ENCODE measurements around the gene EXTL2. TPM values are rescaled to one million over a fixed set of nuclear protein-coding genes. Genes with fewer than 3 reads are reported as not detected.

EXTL2 gene
- total RNA-seq, 1 donor from 2014 or later: 31.5 TPM

DNA sequence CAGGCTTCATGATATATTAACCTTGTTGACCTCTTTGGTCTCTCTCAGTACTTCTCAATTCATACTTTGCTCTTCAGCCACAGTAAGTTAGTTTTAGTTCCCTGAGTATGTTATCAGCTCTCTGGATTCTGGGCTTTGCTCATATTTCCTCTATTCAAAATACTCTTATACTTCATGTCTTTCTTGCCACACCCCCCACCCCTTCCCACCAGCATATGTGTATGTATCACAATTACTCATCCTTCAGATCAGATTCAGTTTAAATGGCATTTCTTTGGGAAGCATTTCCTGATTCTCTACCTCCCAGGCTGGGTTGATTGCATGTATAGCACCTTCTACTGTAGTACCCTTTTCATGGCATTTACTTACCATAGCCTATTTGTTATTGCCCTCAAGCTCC, 29.6 kb upstream of the EXTL2 start:
- no peaks in the 10 kb centered on the region for H3K4me1 Mint-ChIP-seq (ENCODE audit: unreplicated experiment)
- no peaks in the 10 kb centered on the region for H3K9me3 Mint-ChIP-seq (ENCODE audit: unreplicated experiment)
- DNase-seq (ENCODE audit: low spot score): no peak
- TF ChIP-seq, protein P1, sequence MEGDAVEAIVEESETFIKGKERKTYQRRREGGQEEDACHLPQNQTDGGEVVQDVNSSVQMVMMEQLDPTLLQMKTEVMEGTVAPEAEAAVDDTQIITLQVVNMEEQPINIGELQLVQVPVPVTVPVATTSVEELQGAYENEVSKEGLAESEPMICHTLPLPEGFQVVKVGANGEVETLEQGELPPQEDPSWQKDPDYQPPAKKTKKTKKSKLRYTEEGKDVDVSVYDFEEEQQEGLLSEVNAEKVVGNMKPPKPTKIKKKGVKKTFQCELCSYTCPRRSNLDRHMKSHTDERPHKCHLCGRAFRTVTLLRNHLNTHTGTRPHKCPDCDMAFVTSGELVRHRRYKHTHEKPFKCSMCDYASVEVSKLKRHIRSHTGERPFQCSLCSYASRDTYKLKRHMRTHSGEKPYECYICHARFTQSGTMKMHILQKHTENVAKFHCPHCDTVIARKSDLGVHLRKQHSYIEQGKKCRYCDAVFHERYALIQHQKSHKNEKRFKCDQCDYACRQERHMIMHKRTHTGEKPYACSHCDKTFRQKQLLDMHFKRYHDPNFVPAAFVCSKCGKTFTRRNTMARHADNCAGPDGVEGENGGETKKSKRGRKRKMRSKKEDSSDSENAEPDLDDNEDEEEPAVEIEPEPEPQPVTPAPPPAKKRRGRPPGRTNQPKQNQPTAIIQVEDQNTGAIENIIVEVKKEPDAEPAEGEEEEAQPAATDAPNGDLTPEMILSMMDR (IDR thresholded peaks at IDR 0.05; ENCODE audit: unreplicated experiment): no peak
- peaks cover 15% of the 10 kb centered on the region for H3K36me3 Mint-ChIP-seq (ENCODE audit: low read depth, unreplicated experiment)
- no peak overlapping the region for H3K27ac Mint-ChIP-seq (ENCODE audit: unreplicated experiment)
- no peaks in the 10 kb centered on the region for H3K27me3 Mint-ChIP-seq (ENCODE audit: unreplicated experiment)
- no peak overlapping the region for H3K4me3 Mint-ChIP-seq (ENCODE audit: unreplicated experiment)

DNA sequence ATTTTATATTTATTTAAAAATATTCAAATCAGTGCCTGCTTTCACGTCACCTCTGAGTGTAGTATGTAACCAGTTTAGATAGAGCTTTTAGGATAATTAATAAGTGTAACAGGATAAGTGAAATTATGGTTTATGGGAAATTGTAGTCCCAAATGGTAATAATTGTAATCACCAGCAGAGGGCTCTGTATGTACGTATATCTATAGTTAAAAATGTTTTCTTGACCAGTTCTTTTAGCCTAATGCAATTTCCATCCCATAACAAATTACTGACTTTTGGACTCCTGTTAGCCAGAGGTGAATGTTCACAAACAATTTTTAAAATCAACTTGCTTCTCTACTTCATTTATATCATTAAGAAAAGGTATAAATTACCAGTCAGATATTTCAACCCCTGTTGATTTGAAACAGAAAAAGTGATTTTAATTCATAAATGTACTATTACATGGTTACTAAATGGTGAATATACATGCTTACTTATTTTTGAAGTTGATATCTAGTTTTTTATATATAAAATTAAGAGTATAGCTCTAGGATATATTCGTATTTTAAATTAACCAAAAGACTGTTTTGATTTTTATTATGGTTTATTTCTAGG, 26.6 kb upstream of the EXTL2 start:
- Mint-ChIP-seq H3K9me3 (ENCODE audit: unreplicated experiment) (no peaks in the 10 kb centered on the region), H3K36me3 (ENCODE audit: low read depth, unreplicated experiment) (peaks cover 14% of the 10 kb centered on the region), H3K4me1 (ENCODE audit: unreplicated experiment) (no peaks in the 10 kb centered on the region), H3K4me3 (ENCODE audit: unreplicated experiment) (no peak overlapping the region), H3K27me3 (ENCODE audit: unreplicated experiment) (no peaks in the 10 kb centered on the region), H3K27ac (ENCODE audit: unreplicated experiment) (peak overlapping the region; percentile 27)
- TF ChIP-seq, protein P1 (IDR thresholded peaks at IDR 0.05; ENCODE audit: unreplicated experiment): peak; percentile 94
- DNase-seq (ENCODE audit: low spot score): no peak

DNA sequence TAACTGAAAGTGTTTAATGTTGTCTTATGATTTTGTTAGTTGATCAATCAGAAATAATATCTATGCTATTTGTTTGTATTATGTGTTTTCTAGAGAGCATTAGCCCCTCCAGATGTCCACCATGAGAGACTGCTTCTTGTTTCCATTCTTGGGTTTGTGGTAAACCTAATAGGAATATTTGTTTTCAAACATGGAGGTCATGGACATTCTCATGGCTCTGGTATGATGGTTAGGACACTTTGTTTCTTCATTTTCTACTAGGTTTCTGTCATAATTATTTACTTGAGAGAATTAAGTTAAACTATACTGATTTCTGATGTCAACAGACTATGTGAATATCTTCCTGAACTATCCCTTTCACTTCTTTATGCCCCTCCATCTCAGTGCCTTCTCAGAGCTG, 17.4 kb upstream of the EXTL2 start:
- TF ChIP-seq, protein P1 (IDR thresholded peaks at IDR 0.05; ENCODE audit: unreplicated experiment): no peak
- H3K27ac Mint-ChIP-seq (ENCODE audit: unreplicated experiment): peak overlapping the region; percentile 8
- H3K4me3 Mint-ChIP-seq (ENCODE audit: unreplicated experiment): no peak overlapping the region
- peaks cover 15% of the 10 kb centered on the region for H3K4me1 Mint-ChIP-seq (ENCODE audit: unreplicated experiment)
- no peaks in the 10 kb centered on the region for H3K27me3 Mint-ChIP-seq (ENCODE audit: unreplicated experiment)
- H3K36me3 Mint-ChIP-seq (ENCODE audit: low read depth, unreplicated experiment): peaks cover 16% of the 10 kb centered on the region
- no peaks in the 10 kb centered on the region for H3K9me3 Mint-ChIP-seq (ENCODE audit: unreplicated experiment)
- no peak for DNase-seq (ENCODE audit: low spot score)

DNA sequence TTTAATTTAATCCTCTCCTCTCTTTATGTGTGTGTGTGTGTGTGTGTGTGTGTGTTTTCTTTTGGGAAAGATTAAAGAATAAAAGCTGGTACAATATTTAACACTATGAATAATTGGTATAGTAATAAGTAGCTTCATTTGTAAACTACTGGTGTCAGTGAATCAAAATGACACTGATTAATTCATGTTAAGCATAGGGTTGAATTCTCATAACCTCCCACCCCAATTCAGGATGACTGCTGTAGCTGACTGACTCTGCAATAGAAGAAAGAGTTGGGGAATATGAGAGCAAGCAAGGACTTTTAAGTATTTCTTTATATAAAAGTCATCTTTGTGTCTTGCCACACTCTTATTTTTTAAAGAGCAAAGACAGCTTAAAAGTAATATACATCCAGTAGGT, 14.4 kb upstream of the EXTL2 start:
- Mint-ChIP-seq H3K4me1 (ENCODE audit: unreplicated experiment) (peaks cover 19% of the 10 kb centered on the region), H3K4me3 (ENCODE audit: unreplicated experiment) (no peak overlapping the region), H3K27ac (ENCODE audit: unreplicated experiment) (no peak overlapping the region), H3K27me3 (ENCODE audit: unreplicated experiment) (no peaks in the 10 kb centered on the region), H3K9me3 (ENCODE audit: unreplicated experiment) (no peaks in the 10 kb centered on the region), H3K36me3 (ENCODE audit: low read depth, unreplicated experiment) (peaks cover 42% of the 10 kb centered on the region)
- TF ChIP-seq, protein P1 (IDR thresholded peaks at IDR 0.05; ENCODE audit: unreplicated experiment): no peak
- no peak for DNase-seq (ENCODE audit: low spot score)

DNA sequence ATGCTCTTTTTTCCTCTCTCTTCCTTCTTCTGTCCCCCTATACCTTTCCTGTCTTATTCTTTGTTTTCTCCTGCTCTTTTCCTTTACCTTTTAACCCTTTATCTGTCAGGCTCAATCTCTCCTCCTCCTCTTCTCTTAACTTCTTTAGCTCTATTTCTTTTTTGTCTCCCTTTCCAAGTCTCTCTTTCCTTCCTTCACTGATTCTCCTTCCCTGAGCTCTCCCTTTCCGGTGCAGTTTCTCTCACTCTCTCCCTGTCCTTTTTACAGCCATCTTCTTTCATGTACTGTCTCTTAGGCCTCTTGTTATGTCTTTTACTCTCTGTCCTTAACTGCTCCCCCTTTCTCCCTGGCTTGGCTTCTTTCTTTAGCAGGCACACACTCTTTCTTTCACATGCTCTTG, 13.2 kb upstream of the EXTL2 start:
- Mint-ChIP-seq H3K27me3 (ENCODE audit: unreplicated experiment) (no peaks in the 10 kb centered on the region), H3K9me3 (ENCODE audit: unreplicated experiment) (no peaks in the 10 kb centered on the region), H3K27ac (ENCODE audit: unreplicated experiment) (peak overlapping the region; percentile 84), H3K4me1 (ENCODE audit: unreplicated experiment) (peaks cover 19% of the 10 kb centered on the region), H3K36me3 (ENCODE audit: low read depth, unreplicated experiment) (peaks cover 39% of the 10 kb centered on the region), H3K4me3 (ENCODE audit: unreplicated experiment) (peak overlapping the region; percentile 13)
- no peak for DNase-seq (ENCODE audit: low spot score)
- TF ChIP-seq, protein P1 (IDR thresholded peaks at IDR 0.05; ENCODE audit: unreplicated experiment): no peak
